ENCODE measurements around the gene SP140L.

GRCh38 chr2:230410861-230411569 is 84.0 kb downstream of the SP140L start:
- TF ChIP-seq CTCF (IDR thresholded peaks at IDR 0.05), result no peak
- no peak for TF ChIP-seq POLR2A (IDR thresholded peaks at IDR 0.05)
